Measurements from ENCODE around the gene MCTP1.
A peak's percentile ranks its signal among the peaks of the same experiment; 100 is the strongest.

MCTP1 gene

GRCh38 chr5:95283761-95284571, 928 bp downstream of the MCTP1 start:
- no peaks in the 10 kb centered on the region for H3K27me3 ChIP-seq (ENCODE audit: control insufficient read depth, insufficient read depth, low read length)
- H3K9me3 ChIP-seq (ENCODE audit: control insufficient read depth, low read length): no peaks in the 10 kb centered on the region
- peak; percentile 43 for TF ChIP-seq CTCF (IDR thresholded peaks at IDR 0.05)
- peak overlapping the region; percentile 66 for H3K4me3 ChIP-seq (ENCODE audit: low read depth, low read length)
- H2AFZ ChIP-seq: peak overlapping the region; percentile 96
- H3K4me2 ChIP-seq (ENCODE audit: low read length): peak overlapping the region; percentile 91
- no peaks in the 10 kb centered on the region for H3K36me3 ChIP-seq (ENCODE audit: control insufficient read depth, insufficient read depth, low read length)
- H3K4me1 ChIP-seq: no peaks in the 10 kb centered on the region
- H3K79me2 ChIP-seq: no peaks in the 10 kb centered on the region
- peak overlapping the region; percentile 63 for H3K27ac ChIP-seq
- H3K9ac ChIP-seq: no peak overlapping the region

GRCh38 chr5:95283022-95283615, 1.8 kb downstream of the MCTP1 start:
- H2AFZ ChIP-seq: peak overlapping the region; percentile 96
- H3K4me2 ChIP-seq (ENCODE audit: low read length): peak overlapping the region; percentile 91
- peak overlapping the region; percentile 10 for H3K4me3 ChIP-seq (ENCODE audit: low read depth, low read length)
- no peak overlapping the region for H3K27ac ChIP-seq
- no peak overlapping the region for H3K9ac ChIP-seq
- H3K27me3 ChIP-seq (ENCODE audit: control insufficient read depth, insufficient read depth, low read length): no peaks in the 10 kb centered on the region
- H3K79me2 ChIP-seq: no peaks in the 10 kb centered on the region
- H3K9me3 ChIP-seq (ENCODE audit: control insufficient read depth, low read length): no peaks in the 10 kb centered on the region
- H3K4me1 ChIP-seq: no peaks in the 10 kb centered on the region
- H3K36me3 ChIP-seq (ENCODE audit: control insufficient read depth, insufficient read depth, low read length): no peaks in the 10 kb centered on the region
- no peak for TF ChIP-seq CTCF (IDR thresholded peaks at IDR 0.05)

GRCh38 chr5:95281226-95281625, 3.7 kb downstream of the MCTP1 start:
- H2AFZ ChIP-seq: no peak overlapping the region

GRCh38 chr5:95280401-95281095, 4.3 kb downstream of the MCTP1 start:
- Histone ChIP-seq H3K4me2 (ENCODE audit: low read length) (no peak overlapping the region), H3K9ac (no peak overlapping the region), H3K27me3 (ENCODE audit: control insufficient read depth, insufficient read depth, low read length) (no peaks in the 10 kb centered on the region), H3K4me3 (ENCODE audit: low read depth, low read length) (no peak overlapping the region), H2AFZ (no peak overlapping the region), H3K9me3 (ENCODE audit: control insufficient read depth, low read length) (no peaks in the 10 kb centered on the region), H3K79me2 (no peaks in the 10 kb centered on the region), H3K36me3 (ENCODE audit: control insufficient read depth, insufficient read depth, low read length) (no peaks in the 10 kb centered on the region), H3K27ac (no peak overlapping the region), H3K4me1 (no peaks in the 10 kb centered on the region)
- TF ChIP-seq CTCF (IDR thresholded peaks at IDR 0.05): no peak

More at GRCh38 chr5:95281226-95281625, 3.7 kb downstream of the MCTP1 start:
- no peak for TF ChIP-seq CTCF (IDR thresholded peaks at IDR 0.05)
- Histone ChIP-seq H3K9me3 (ENCODE audit: control insufficient read depth, low read length) (no peaks in the 10 kb centered on the region), H3K4me3 (ENCODE audit: low read depth, low read length) (no peak overlapping the region), H3K4me2 (ENCODE audit: low read length) (no peak overlapping the region), H3K4me1 (no peaks in the 10 kb centered on the region), H3K9ac (no peak overlapping the region), H3K27ac (no peak overlapping the region), H3K27me3 (ENCODE audit: control insufficient read depth, insufficient read depth, low read length) (no peaks in the 10 kb centered on the region), H3K36me3 (ENCODE audit: control insufficient read depth, insufficient read depth, low read length) (no peaks in the 10 kb centered on the region), H3K79me2 (no peaks in the 10 kb centered on the region)

Measured in parathyroid adenoma (tissue), 2 donors.